Spleen (tissue), 7 donors: ENCODE measurements around the gene HSD17B12.

Experiments
- CTCF ChIP-seq, 11 experiments: fragments of 200-600 bp in 7 of 11; fragments of 450-650 bp in 4 of 11; sonication (generic) in 4 of 11; IDR thresholded peaks in 8 of 11; conservative IDR thresholded peaks in 3 of 11; 1 replicate in 7 of 11; 2 replicates in 4 of 11; pipeline versions ENCODE4 v1.4.0 to v1.8.0; 2016 to 2021; ENCODE audit warnings: antibody characterized with exemption in 11 of 11, inconsistent platforms in 4 of 11, mild to moderate bottlenecking in 1 of 11
- POLR2A ChIP-seq, 3 donors: fragments of 450-650 bp; IDR thresholded peaks; one replicate each; pipeline ENCODE4 v1.5.1; 2017; ENCODE audit warnings: antibody characterized with exemption in 3 of 3, mild to moderate bottlenecking in 1 of 3
- donor health status: DM: no; HTN: no; CAD: no; lungs with moderate emphysema.
- donor health status: DM: no; HTN: no; CAD: no.
- donor health status: DM: no; HTN: no; CAD: no.

DNA sequence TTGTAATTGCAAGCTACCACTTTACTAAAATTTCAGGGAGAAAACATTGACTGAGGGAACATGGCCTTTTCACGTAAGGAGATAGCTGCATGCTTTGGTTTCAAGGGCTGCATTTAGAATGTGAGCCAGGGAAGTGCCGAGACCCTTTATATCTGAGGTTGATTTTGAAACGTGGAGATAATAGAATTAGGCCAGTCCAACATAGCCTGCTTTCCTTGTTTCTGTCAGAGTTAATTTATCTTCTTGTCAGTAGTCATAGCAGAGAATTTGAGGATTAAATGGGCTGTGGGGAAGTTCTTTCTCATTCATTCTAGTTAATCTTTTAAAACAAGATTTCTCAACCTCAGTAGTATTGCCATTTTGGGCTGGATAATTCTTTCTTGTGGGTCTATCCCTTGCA lies 212.3 kb downstream of the HSD17B12 start:
- TF ChIP-seq POLR2A (IDR thresholded peaks at IDR 0.05), result no peak
- no peak for TF ChIP-seq CTCF (IDR thresholded peaks at IDR 0.05 in 8 of 11, conservative IDR thresholded peaks at IDR 0.05 in 3 of 11)
